ENCODE data around the gene ADCK1. TPM values are rescaled to one million over a fixed set of nuclear protein-coding genes. Genes with fewer than 3 reads are reported as not detected.

ADCK1 gene
- total and polyA plus RNA-seq, 2 of the 13 experiments (the other 11 are each of a cell fraction or from before 2014, with no cell fraction given) = 3.9 to 6.3 TPM

DNA sequence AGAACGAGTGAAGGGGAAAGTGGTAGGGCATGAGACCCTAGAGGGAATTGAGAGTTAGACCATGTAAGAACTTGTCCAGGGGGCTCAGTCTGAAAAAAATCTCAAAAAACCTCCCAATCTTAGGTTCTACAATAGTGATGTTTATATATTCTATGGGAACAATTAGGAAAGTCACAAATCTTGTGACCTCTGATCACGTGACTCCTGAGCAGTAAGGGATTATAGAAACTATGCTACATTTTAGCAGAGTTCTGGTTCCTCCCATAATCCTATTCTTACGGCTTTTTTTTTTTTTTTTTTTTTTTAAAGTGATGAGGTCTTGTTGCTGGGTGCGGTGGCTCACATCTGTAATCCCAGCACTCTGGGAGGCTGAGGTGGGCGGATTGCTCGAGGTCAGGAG lies 5.8 kb downstream of the ADCK1 start:
- Histone ChIP-seq H3K36me3 (replicated peaks in 1 of 2; ENCODE audit: control insufficient read depth in 1 of 2, insufficient read depth in 2 of 2, low read length in 2 of 2) (no peaks in the 10 kb centered on the region), H3K4me2 (ENCODE audit: low read depth, low read length) (no peak overlapping the region), H3K9ac (ENCODE audit: insufficient read depth, low read depth, low read length) (no peak overlapping the region), H2AFZ (ENCODE audit: low read length) (no peak overlapping the region), H3K27ac (ENCODE audit: extremely low read length, insufficient read depth, low read length) (no peak overlapping the region), H4K20me1 (ENCODE audit: insufficient read depth, low read length) (no peaks in the 10 kb centered on the region), H3K79me2 (ENCODE audit: insufficient read depth, low read length) (no peaks in the 10 kb centered on the region), H3K27me3 (ENCODE audit: control insufficient read depth in 1 of 2, insufficient read depth in 2 of 2, low read length in 2 of 2) (no peaks in the 10 kb centered on the region), H3K9me3 (ENCODE audit: low read length) (no peaks in the 10 kb centered on the region), H3K4me1 (ENCODE audit: insufficient read depth, low read length) (peaks cover 11% of the 10 kb centered on the region; the same call in 1 of the 2 replicates), H3K4me3 (replicated peaks in 1 of 3; ENCODE audit: insufficient read depth in 1 of 3, low read depth in 2 of 3, low read length in 3 of 3) (no peak overlapping the region)
- no peak for TF ChIP-seq ASH2L (IDR thresholded peaks at IDR 0.05; ENCODE audit: insufficient read length, low read depth, low read length)
- TF ChIP-seq ZNF180 (CRISPR knock-in tag; IDR thresholded peaks at IDR 0.05; ENCODE audit: borderline replicate concordance, low read depth) = no peak
- TF ChIP-seq, protein P1, sequence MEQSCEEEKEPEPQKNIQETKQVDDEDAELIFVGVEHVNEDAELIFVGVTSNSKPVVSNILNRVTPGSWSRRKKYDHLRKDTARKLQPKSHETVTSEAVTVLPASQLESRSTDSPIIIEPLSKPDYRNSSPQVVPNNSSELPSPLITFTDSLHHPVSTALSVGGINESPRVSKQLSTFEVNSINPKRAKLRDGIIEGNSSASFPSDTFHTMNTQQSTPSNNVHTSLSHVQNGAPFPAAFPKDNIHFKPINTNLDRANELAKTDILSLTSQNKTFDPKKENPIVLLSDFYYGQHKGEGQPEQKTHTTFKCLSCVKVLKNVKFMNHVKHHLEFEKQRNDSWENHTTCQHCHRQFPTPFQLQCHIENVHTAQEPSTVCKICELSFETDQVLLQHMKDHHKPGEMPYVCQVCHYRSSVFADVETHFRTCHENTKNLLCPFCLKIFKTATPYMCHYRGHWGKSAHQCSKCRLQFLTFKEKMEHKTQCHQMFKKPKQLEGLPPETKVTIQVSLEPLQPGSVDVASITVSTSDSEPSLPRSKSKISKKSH (CRISPR knock-in tag; IDR thresholded peaks at IDR 0.05; ENCODE audit: borderline replicate concordance) = no peak
- TF ChIP-seq, protein P2, sequence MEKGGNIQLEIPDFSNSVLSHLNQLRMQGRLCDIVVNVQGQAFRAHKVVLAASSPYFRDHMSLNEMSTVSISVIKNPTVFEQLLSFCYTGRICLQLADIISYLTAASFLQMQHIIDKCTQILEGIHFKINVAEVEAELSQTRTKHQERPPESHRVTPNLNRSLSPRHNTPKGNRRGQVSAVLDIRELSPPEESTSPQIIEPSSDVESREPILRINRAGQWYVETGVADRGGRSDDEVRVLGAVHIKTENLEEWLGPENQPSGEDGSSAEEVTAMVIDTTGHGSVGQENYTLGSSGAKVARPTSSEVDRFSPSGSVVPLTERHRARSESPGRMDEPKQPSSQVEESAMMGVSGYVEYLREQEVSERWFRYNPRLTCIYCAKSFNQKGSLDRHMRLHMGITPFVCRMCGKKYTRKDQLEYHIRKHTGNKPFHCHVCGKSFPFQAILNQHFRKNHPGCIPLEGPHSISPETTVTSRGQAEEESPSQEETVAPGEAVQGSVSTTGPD (CRISPR knock-in tag; IDR thresholded peaks at IDR 0.05) = no peak
- no peak for TF ChIP-seq ZNF333 (CRISPR knock-in tag; IDR thresholded peaks at IDR 0.05; ENCODE audit: borderline replicate concordance)
- no peak for TF ChIP-seq DPF2 (CRISPR knock-in tag; IDR thresholded peaks at IDR 0.05; ENCODE audit: borderline replicate concordance, low read depth)
- TF ChIP-seq, protein P3, sequence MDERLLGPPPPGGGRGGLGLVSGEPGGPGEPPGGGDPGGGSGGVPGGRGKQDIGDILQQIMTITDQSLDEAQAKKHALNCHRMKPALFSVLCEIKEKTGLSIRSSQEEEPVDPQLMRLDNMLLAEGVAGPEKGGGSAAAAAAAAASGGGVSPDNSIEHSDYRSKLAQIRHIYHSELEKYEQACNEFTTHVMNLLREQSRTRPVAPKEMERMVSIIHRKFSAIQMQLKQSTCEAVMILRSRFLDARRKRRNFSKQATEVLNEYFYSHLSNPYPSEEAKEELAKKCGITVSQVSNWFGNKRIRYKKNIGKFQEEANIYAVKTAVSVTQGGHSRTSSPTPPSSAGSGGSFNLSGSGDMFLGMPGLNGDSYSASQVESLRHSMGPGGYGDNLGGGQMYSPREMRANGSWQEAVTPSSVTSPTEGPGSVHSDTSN (CRISPR knock-in tag; IDR thresholded peaks at IDR 0.05) = no peak
- no peak for TF ChIP-seq SUZ12 (IDR thresholded peaks at IDR 0.05; ENCODE audit: low read depth, low read length)
- TF ChIP-seq IKZF4 (CRISPR knock-in tag; IDR thresholded peaks at IDR 0.05; ENCODE audit: borderline replicate concordance, low read depth, not compliant biosample characterization) = no peak
- no peak for TF ChIP-seq ZNF563 (CRISPR knock-in tag; IDR thresholded peaks at IDR 0.05)
- TF ChIP-seq FOXP1 (IDR thresholded peaks at IDR 0.05) = no peak
- TF ChIP-seq FOXP1 (CRISPR knock-in tag; IDR thresholded peaks at IDR 0.05) = no peak
- in situ Hi-C loops (cut with HindIII; ENCODE audit: extremely low pct_ligation_motif_present, low pct_unique_long_range_greater_than_20kb) = no loop called here
- no TSS peak for BruUV-seq (replicated peaks)
- no peak for ATAC-seq
- POLR2A ChIA-PET = no interaction called here
- no peak for DNase-seq (ENCODE audit: low spot score)
- 87% methylated on average over 6 of the region's 6 CpGs for WGBS (ENCODE audit: low lambda C conversion rate)
- intact Hi-C loops (cut with micrococcal nuclease; ENCODE audit: unreplicated experiment) = no loop called here
- no peak for FAIRE-seq
- CTCF ChIA-PET (ENCODE audit: low intra/inter-chr PET ratio, low total read pairs) = no interaction called here

Measured in HepG2 (cell line).